Right lobe of liver (tissue), 6 donors: ENCODE measurements around the gene MTA2. TPM values are rescaled to one million over a fixed set of nuclear protein-coding genes. Genes with fewer than 3 reads are reported as not detected.

ENCODE experiments used
- ATAC-seq, 4 donors: fragments of 200-7000 bp; cut with Tn5 transposase; one replicate each; pipeline ENCODE4 v1.9.1; 2020; ENCODE audit warnings: mild to moderate bottlenecking in 4 of 4, moderate library complexity in 4 of 4
- DNase-seq, 3 donors: peaks; one replicate each; pipeline ENCODE4 v3.0.0-alpha.2; 2020
- H3K27ac ChIP-seq, 3 donors: fragments of 200-600 bp; one replicate each; pipeline ENCODE4 v1.8.0; 2022
- H3K27me3 ChIP-seq, 2 donors: fragments of 200-600 bp; one replicate each; pipeline ENCODE4 v1.8.0; 2022
- H3K36me3 ChIP-seq, 4 donors: fragments of 200-600 bp; sonication (generic) in 1 of 4; one replicate each; pipeline versions ENCODE4 v1.5.1 to v1.8.0; 2017 to 2022; ENCODE audit warnings: control low read depth in 1 of 4
- H3K4me1 ChIP-seq, 4 donors: fragments of 200-600 bp; sonication (generic) in 1 of 4; one replicate each; pipeline versions ENCODE4 v1.5.1 to v1.8.0; 2017 to 2022; ENCODE audit warnings: control low read depth in 1 of 4
- H3K4me3 ChIP-seq, 3 donors: fragments of 200-600 bp; one replicate each; pipeline ENCODE4 v1.8.0; 2022
- H3K9me3 ChIP-seq, 4 donors: fragments of 200-600 bp; sonication (generic) in 1 of 4; one replicate each; pipeline versions ENCODE4 v1.5.1 to v1.8.0; 2017 to 2022; ENCODE audit warnings: control low read depth in 1 of 4
- CTCF ChIP-seq, 4 donors: fragments of 200-600 bp in 3 of 4; fragments of 450-650 bp in 1 of 4; IDR thresholded peaks; one replicate each; pipeline versions ENCODE4 v1.5.1 to v1.8.0; 2016 to 2022; ENCODE audit warnings: antibody characterized with exemption in 4 of 4, mild to moderate bottlenecking in 2 of 4
- POLR2A ChIP-seq: fragments of 450-650 bp; IDR thresholded peaks from one replicate; pipeline ENCODE4 v1.6.1; 2017; ENCODE audit warnings: antibody characterized with exemption, mild to moderate bottlenecking
- WGBS: methylation state at CpG from one replicate; pipeline ENCODE4 v1.1.6; 2018; ENCODE audit warnings: low coverage, low lambda C conversion rate; ENCODE audit not compliant: insufficient coverage; ENCODE audit errors: missing lambda C conversion rate; 5-methylcytosine and 5-hydroxymethylcytosine counted together
- intact Hi-C, 2 donors: fragments of 100-400 bp; cut with DNase I; formaldehyde crosslinking; loops; one replicate each; pipeline versions ENCODE4 v1.11.2 to v1.14.1; 2022
- total RNA-seq, 6 experiments: library from RNA; depleted of rRNA in 2 of 6; stranded (reverse); fragments of >200 nt in 2 of 6; fragmentation: NEBNext Ultra II Directional in 3 of 6; extraction: Animal tissue kit (Norgen Biotek cat#: 25700) in 3 of 6; gene quantifications; one replicate each; pipeline versions ENCODE4 v1.1.0 to v1.2.4, GENCODE V29; 2016 to 2023
- donor health status: DM: no; HTN: yes; CAD: no.
- donor health status: DM: no; HTN: no; CAD: no.
- donor health status: DM: no; HTN: no; CAD: no.
- donor health status: DM: no; HTN: yes; CAD: no.
- donor health status: DM: no; HTN: yes; CAD: no.

Gene MTA2
- total RNA-seq, 6 experiments from 2014 or later = 20.0 to 38.0 (median 31.8) TPM

GRCh38 chr11:62610814-62611704 is 9.4 kb upstream of the MTA2 start:
- Histone ChIP-seq H3K27me3 (no peaks in the 10 kb centered on the region), H3K36me3 (no peaks in the 10 kb centered on the region), H3K27ac (peak overlapping the region; percentile 75 to 94 (median 90)), H3K9me3 (no peaks in the 10 kb centered on the region), H3K4me3 (peak overlapping the region; percentile 67 to 80 (median 78)), H3K4me1 (peaks cover 0 to 29% (median 12%) of the 10 kb centered on the region in 4 donors)
- no peak for ATAC-seq
- TF ChIP-seq CTCF (IDR thresholded peaks at IDR 0.05) = no peak
- TF ChIP-seq POLR2A = no peak
- no peak for DNase-seq
- WGBS = 0% methylated on average over 1 of the region's 28 CpGs
- intact Hi-C loops = loop anchor here in 1 of 2 donors (10.0 kb wide), 1 partner anchor 64 kb away; the partner anchor contains the start of genes LBHD1, UBXN1 and UQCC3

GRCh38 chr11:62610403-62610802 is 8.7 kb upstream of the MTA2 start:
- no peak for DNase-seq
- peaks cover 0 to 29% (median 12%) of the 10 kb centered on the region in 4 donors for H3K4me1 ChIP-seq
- intact Hi-C loops = loop anchor here in 1 of 2 donors (10.0 kb wide), 1 partner anchor 64 kb away; the partner anchor contains the start of genes LBHD1, UBXN1 and UQCC3
- H3K27me3 ChIP-seq = no peaks in the 10 kb centered on the region
- no peak overlapping the region for H3K4me3 ChIP-seq
- H3K9me3 ChIP-seq = no peaks in the 10 kb centered on the region
- whole genome bisulfite sequencing = 53% methylated on average over 3 of the region's 6 CpGs
- TF ChIP-seq POLR2A = no peak
- no peak for TF ChIP-seq CTCF (IDR thresholded peaks at IDR 0.05)
- H3K27ac ChIP-seq = no peak overlapping the region
- H3K36me3 ChIP-seq = no peaks in the 10 kb centered on the region
- no peak for ATAC-seq

- intact Hi-C loops = no loop called here
- Histone ChIP-seq H3K27ac (no peak overlapping the region), H3K4me1 (peaks cover 0 to 29% (median 12%) of the 10 kb centered on the region in 4 donors), H3K27me3 (no peaks in the 10 kb centered on the region), H3K36me3 (no peaks in the 10 kb centered on the region), H3K9me3 (no peaks in the 10 kb centered on the region), H3K4me3 (no peak overlapping the region)
- ATAC-seq (no peak), DNase-seq (no peak)
- 75% methylated on average over 9 of the region's 12 CpGs for WGBS
- no peak for TF ChIP-seq CTCF (IDR thresholded peaks at IDR 0.05)
These were observed 7.1 kb upstream of the MTA2 start for GRCh38 chr11:62608776-62609175.

- DNase-seq = no peak
These were observed 6.0 kb upstream of the MTA2 start for GRCh38 chr11:62607714-62608113.

More at GRCh38 chr11:62607714-62608113, 6.0 kb upstream of the MTA2 start:
- H3K4me1 ChIP-seq = peaks cover 0 to 25% (median 12%) of the 10 kb centered on the region in 4 donors
- no peak for TF ChIP-seq CTCF (IDR thresholded peaks at IDR 0.05)
- no peak for TF ChIP-seq POLR2A
- ATAC-seq = no peak
- no peaks in the 10 kb centered on the region for H3K9me3 ChIP-seq
- H3K27ac ChIP-seq = no peak overlapping the region
- WGBS = no CpG with 5 or more reads among the region's 4 CpGs
- H3K27me3 ChIP-seq = no peaks in the 10 kb centered on the region
- H3K36me3 ChIP-seq = no peaks in the 10 kb centered on the region
- H3K4me3 ChIP-seq = no peak overlapping the region
- intact Hi-C loops = no loop called here
